Renal cortical epithelial cell (primary cell): ENCODE results near the gene HEATR5A. TPM values are rescaled to one million over a fixed set of nuclear protein-coding genes. Genes with fewer than 3 reads are reported as not detected.
"Not testable (repeated sequence)": the region's sequence is repeated elsewhere in the genome, so short reads cannot be mapped to it uniquely, and the experiment has no call there.

Source experiments
- DNase-seq: peaks from one replicate; pipeline ENCODE4 v3.0.0-alpha.2; 2011; ENCODE audit warnings: low read depth
- total RNA-seq: library from RNA; depleted of rRNA; stranded (reverse); fragments of >200 nt; gene quantifications from 2 replicates; pipeline ENCODE4 v1.2.3, GENCODE V29; 2014

The HEATR5A gene
- total RNA-seq, 1 donor from 2014 or later = 36.0 TPM

DNA sequence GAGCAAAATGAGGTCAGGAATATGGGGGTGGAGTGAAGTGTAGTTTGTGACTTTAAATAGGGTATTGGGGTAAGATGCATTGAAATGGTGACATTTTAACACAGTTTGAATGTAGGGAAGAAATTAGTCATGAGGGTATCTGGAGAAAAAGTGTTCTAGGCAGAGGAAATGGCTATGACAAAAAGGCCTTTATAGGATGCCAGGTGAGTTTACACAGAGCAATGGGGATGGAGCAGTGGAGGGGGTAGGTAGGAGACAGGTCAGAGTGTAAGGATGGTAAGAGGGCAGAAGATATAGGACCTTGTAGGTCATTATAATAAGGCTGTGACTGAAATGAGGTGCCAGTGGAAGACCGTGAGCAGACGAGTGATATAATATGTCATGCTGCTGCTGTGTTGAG lies 30.4 kb downstream of the HEATR5A start:
- no peak for DNase-seq

GRCh38 chr14:31388687-31389413 lies 31.5 kb downstream of the HEATR5A start:
- DNase-seq = no peak

DNA sequence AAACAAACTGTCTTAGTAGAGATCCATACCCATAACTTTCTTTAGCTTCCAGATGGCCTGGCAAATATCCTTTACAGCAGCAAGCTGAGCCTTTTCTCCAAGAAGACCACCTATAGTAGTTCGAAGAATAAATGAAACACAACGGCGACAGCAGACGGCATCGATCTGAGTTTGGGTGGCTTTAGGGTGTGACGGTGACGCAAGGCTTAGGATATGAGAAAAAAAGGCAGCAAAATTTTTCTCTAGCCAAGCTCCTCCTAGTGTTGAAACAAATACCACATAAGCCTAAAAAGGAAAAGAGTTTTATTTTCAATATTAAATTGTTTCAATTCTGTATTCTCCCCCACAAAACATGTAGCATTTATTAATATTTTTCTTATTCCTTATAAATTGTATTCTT lies 33.3 kb downstream of the HEATR5A start:
- no peak for DNase-seq

DNA sequence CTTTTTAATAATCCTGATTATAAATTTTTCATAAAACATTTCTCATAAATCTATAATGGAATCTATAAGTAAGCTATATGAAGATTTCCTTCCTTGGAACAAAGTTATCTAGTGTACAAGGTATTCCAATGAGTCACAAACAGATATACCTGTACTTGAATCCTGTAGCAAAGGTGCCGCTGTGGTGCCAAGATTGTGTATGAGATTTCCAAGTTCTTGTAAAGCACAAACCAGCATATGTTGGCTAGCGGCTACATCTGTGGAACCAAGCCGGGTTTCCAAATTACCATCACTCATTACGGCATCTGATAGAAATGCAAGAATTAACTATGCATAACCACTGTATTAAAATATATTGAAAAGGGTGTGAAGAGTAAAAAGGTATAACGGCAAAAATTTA lies 34.1 kb downstream of the HEATR5A start:
- DNase-seq = no peak

- DNase-seq = no peak
Observed at GRCh38 chr14:31382221-31382620, 38.1 kb downstream of the HEATR5A start.

GRCh38 chr14:31380106-31380505 lies 40.2 kb downstream of the HEATR5A start:
- no peak for DNase-seq

DNA sequence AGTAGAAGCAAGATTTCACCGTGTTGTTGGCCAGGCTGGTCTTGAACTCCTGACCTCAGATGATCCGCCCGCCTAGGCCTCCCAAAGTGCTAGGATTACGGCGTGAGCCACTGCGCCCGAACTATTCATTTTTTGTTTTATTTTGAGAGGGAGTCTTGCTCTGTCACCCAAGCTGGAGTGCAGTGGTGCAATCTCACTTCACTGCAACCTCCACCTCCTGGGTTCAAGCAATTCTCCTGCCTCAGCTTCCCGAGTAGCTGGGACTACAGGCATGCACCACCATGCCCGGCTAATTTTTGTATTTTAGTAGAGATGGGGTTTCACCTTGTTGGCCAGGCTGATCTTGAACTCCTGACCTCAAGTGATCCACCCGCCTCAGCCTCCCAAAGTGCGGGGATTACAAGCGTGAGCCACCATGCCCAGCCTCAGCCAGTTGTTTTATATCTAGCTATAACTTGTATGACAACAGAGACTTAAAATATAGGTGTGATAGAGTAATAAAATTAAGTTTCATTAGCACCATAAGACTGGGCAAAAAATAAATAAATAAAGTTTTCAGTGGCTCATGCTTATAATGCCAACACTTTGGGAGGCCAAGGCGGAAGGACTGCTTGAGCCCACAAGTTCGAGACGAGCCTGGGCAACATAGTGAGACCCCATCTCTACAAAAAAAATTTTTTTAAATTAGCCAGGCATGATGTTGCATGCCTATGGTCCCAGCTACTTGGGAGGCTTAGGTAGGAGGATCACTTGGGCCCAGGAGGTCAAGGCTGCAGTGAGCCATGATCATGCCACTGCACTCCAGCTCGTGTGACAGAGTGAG lies 41.0 kb downstream of the HEATR5A start:
- not testable (repeated sequence) for DNase-seq

DNA sequence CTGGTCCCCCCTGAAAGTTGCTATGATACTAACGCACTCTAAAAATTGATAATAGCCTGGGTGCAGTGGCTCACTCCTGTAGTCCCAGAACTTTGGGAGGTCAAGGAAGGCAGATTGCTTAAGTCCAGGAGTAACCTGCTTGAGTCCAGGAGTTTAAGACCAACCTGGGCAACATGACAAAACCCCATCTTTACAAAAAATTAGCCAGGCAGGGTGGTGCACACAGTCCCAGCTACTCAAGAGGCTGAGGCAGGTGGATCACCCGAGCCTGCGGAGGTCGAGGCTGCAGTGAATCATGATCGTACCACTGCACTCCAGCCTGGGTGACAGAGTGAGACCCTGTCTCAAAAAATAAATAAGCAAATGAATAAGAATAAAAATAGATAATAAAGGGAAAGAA lies 42.9 kb downstream of the HEATR5A start:
- no peak for DNase-seq

DNA sequence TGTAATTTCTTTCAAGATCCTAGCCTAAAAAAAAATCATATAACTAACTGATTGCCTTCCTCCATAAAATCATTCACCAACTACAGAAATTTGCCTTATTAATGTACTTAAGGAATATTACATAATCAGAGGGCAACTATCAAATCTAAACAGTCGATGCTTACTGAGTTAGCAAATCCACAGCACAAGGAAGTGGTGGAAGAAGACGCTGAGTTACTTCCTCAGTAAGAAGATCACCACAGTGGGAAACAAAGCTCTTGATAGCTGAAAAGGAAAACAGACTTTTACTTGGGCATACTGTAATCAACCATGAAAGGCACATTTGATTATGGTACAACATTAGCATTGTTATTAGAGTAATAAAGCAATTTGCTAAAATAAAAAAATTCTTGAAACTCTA lies 48.7 kb downstream of the HEATR5A start:
- no peak for DNase-seq

GRCh38 chr14:31363331-31364073 lies 56.8 kb downstream of the HEATR5A start:
- peak; percentile 17 for DNase-seq

GRCh38 chr14:31362746-31363145 lies 57.6 kb downstream of the HEATR5A start:
- no peak for DNase-seq

DNA sequence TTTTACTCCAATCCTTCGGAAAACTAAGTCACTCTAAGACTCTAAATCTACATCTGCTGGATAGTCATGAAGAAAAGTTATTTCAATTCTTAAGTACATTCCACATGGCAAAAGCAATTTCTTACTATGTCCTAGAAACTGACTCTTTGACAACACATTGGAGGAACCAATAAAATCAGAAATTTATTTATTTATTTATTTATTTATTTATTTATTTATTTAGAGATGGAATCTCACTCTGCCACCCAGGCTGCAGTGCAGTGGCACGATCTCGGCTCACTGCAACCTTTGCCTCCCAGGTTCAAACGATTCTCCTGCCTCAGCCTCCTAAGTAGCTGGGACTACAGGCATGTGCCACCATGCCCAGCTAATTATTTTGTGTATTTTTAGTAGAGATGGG lies 58.6 kb downstream of the HEATR5A start:
- DNase-seq = not testable (repeated sequence)

GRCh38 chr14:31360919-31361662 lies 59.3 kb downstream of the HEATR5A start:
- DNase-seq = peak; percentile 72

DNA sequence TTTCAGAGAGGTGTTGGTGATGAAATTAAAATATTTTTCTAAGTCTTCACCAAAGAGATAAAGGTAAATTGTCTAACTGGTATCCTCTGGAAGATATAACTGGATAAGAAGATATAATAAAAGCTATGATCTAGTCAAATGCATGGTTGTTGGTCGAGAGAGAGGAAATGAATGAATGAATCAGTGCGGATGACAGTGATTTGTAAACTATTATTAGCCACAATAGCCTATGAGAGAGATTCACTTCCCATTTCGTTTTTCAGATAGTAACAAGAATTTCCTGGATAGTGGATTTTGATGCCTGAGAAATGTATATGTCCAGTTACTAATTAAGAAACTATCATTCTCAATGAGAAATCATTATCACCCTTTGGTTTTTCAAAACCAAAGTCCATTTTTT lies 63.1 kb downstream of the HEATR5A start:
- no peak for DNase-seq

DNA sequence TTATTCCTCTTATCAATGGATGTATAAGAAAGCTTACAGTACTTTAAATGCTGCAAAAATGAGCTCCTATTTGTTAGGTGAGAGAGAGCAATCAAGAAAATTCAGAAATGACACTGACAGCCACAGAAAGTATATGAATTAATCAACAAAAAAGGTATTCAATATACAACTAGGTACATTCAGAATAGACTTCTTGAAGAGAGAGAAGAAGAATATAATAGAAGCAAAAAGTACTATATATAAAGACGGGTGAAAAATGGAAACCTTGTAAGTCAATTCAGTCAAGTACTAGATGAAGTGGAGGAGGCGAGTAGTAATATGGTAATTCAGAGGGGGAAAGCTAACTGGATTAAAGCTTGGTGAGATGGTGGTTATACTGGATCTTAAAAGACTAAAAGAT lies 74.3 kb downstream of the HEATR5A start:
- no peak for DNase-seq

- no peak for DNase-seq
Observed at GRCh38 chr14:31341280-31341679, 79.1 kb downstream of the HEATR5A start.

GRCh38 chr14:31340297-31341063 lies 79.9 kb downstream of the HEATR5A start:
- peak; percentile 80 for DNase-seq

DNA sequence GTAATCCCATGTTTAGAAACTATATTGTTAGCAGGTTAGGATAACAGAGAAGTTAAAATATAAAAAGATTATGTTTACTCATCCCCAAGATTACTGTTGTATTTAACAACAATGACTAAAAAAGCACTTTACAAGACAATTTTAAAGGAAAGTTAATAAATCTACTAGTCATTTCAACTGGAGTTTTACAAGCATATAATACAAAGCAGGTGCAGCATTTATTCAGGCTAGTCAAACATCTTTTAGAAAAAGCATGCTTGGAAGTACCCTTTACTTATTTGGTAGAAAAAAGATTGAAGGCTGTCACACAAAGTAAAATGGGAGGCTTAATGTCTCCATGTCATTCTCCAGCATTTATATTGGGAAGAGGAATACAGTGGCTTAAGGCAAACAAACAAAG lies 80.6 kb downstream of the HEATR5A start:
- DNase-seq = no peak

DNA sequence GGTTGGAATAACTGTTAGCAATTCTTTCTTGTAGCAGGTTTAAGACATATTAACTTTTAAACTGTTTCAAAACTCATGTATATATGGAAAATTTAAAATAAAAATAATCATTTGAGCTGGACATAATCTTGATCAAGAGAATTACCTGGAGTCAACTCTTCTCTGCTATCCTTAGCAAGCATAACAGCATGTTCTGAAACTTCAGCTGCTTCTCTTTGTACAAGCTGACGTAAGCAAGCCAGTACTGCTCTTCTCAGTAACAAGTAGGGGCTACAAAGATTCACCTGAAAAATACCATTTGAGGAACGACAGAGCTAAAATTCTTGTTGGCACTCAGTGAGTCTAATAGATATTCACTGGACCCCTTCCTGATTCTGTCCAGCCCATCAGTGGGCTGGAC lies 83.0 kb downstream of the HEATR5A start:
- DNase-seq = no peak

- DNase-seq = peak; percentile 56
Observed at GRCh38 chr14:31336646-31337045, 83.7 kb downstream of the HEATR5A start.

DNA sequence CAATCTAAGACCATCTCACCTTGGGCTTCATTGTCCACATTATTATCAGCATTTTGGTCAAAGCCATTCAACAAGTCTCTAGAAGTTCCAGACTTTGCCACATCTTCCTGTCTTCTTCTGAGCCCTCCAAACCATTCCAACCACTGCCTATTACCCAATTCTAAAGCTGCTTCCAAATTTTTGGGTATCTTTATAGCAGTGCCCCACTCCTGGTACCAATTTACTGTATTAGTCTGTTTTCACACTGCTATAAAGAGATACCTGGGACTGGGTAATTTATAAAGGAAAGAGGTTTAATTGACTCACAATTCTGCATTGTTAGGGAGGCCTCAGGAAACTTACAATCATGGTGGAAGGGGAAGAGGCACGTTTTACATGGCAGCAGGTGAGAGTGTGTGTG lies 89.0 kb downstream of the HEATR5A start:
- not testable (repeated sequence) for DNase-seq
